Effector CD8-positive, alpha-beta T cell (primary cell): ENCODE data around the gene BBIP1.
"Not testable (repeated sequence)": the region's sequence is repeated elsewhere in the genome, so short reads cannot be mapped to it uniquely, and the experiment has no call there.

Experiments used
- DNase-seq: peaks from one replicate; lab custom pipeline; 2025; lab: John Stamatoyannopoulos, UW

Gene BBIP1

GRCh38 chr10:110885932-110886674, 32.9 kb downstream of the BBIP1 start:
- no peak for DNase-seq

GRCh38 chr10:110883924-110884323, 35.1 kb downstream of the BBIP1 start:
- DNase-seq = no peak

DNA sequence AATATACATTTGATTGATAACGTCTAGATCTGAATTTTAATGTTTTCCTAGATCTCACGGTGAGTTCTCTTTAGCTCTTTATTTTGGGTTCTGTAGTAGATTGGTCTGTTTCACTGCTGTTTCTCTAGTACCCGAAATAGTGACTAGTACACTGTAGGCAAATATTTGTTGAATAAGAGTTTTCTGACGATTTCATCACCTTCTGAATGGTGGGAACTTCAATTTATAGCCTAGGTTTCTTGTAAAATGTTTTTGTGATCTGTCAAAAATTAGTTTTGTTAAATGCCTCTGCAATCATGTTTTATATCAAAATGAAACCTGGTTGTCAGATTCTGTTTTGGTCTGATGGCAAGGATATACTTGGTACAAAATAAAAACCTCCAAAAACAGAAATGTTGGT, 37.1 kb downstream of the BBIP1 start:
- no peak for DNase-seq

- no peak for DNase-seq
These were observed 37.7 kb downstream of the BBIP1 start for GRCh38 chr10:110881247-110881646.

GRCh38 chr10:110880012-110880411, 39.0 kb downstream of the BBIP1 start:
- DNase-seq = no peak

DNA sequence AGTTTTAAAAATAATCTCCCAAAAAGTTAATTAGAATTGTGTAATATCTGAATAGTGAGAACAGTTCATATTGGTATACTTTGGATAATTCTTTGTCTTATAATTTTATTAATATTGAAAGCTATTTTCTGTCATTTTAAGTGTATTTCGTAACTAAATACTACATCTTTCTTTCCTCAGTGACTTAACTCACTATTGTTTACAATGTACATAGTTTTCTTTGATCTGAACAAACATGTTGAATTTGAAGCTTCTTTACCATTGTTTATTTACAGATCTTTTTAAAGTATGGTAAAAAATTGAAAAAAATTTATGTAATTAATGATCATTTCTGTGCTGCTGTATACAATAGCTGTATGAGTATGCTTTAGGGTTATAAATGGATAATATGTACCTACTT, 42.2 kb downstream of the BBIP1 start:
- DNase-seq = no peak

GRCh38 chr10:110876000-110876399, 43.0 kb downstream of the BBIP1 start:
- no peak for DNase-seq

DNA sequence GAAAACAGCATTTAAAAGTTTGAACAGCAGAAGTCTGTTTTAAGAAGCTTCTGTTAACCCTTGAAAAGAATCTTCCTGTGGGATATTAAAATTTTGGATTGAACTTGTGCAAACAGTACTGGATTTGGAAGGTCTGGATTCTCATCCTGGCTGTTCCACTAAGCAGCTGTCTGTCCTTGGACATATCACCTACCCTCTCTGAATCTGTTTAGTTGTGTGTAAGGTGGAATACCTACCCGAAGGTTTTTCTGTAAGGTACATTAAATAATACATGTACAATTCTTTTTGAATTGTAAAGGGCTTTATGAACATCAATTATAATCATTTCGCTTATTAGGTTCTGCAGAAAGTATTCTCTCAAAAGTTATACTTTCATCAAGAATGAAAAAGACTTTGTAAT, 45.0 kb downstream of the BBIP1 start:
- no peak for DNase-seq

GRCh38 chr10:110872984-110873923, 45.7 kb downstream of the BBIP1 start:
- no peak for DNase-seq

DNA sequence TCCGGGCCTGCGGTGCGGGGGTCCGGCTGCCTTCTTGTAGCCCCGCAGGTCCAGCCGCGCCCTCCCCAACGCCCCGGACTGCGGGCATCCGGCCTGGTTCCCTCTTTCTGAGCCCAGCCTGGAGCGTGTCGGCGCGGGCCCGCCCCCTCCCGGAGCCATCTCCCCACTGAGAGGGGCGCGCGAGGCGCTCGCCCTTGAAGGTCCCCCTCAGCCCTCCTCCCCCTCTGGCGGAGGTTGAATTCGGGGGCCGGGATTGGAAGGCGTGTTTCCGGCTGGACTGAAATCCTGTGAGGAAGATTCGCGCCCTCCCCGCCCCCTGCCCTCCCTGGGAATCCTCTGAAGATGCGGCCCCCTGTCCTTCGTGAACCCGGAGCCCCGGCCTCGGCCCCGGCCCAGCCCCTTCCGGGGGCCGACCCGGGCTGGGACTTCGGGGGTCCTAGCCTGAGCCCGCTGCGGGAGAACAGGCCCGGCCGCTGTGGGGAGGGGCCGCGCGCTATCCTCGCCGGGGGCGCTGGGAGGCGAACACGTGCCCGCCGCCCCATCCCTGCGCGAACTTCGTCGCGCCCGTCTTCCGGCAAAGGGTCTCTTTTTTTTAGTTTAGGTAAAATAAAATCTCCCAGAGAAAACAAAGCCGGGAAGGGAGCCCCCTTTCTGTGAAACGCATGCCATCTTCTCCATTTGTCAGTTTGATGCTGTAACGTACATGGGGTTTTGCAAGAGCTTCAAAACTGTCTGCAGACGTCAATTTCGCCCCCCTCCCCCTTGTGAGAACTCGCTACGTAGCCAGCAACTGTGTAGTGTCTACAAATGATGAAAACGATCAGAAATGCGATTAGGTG, 46.6 kb downstream of the BBIP1 start:
- peak; percentile 81 for DNase-seq

- DNase-seq = peak; percentile 94
These were observed 47.5 kb downstream of the BBIP1 start, which contains the start of gene PDCD4 for GRCh38 chr10:110871298-110872084. Gene PDCD4, plus strand, starts transcription at chr10:110871928. Its CDS starts 4,100 bp downstream, at chr10:110876028.

DNA sequence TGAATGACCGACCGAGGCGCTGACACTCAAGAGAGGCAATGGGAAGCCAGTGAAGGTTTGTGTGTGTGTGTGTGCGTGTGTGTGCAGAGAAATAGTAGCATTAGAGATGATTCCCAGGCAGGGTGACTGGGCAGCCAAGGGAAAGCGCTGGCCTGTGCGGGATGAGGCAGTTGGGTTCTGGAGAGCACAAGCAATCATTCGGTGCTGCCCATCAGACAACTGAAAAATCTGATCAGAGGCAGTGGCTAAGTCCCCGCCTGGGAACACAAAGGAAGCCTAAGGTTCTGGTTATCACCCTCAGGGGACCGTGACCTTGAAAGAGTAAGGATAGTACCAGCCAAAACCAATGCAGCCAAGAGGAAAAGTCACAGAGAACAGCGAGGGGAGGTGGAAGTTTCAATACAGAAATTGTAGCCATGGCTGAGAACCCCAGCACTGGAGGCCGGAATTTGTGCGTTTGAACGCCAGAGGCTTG, 48.1 kb downstream of the BBIP1 start:
- no peak for DNase-seq

DNA sequence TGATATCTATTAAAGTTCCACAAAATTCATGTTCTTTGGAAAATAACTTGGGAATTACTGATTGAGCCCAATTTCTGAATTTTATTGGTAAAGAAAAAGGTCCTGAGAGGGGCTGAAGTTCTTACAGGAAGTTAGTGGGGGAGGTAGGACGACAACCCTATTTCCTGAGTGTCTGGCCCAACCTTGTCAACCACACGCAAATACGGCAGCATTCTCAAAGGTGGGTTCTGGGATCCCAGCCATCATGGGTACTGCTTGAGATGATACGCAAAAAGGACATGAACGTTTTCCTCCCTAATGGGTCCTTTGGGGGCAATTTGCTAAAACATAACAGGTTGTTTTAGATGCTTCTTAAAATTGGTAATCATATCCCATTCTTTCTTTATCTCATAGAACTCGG, 50.0 kb downstream of the BBIP1 start:
- DNase-seq = peak; percentile 36

DNA sequence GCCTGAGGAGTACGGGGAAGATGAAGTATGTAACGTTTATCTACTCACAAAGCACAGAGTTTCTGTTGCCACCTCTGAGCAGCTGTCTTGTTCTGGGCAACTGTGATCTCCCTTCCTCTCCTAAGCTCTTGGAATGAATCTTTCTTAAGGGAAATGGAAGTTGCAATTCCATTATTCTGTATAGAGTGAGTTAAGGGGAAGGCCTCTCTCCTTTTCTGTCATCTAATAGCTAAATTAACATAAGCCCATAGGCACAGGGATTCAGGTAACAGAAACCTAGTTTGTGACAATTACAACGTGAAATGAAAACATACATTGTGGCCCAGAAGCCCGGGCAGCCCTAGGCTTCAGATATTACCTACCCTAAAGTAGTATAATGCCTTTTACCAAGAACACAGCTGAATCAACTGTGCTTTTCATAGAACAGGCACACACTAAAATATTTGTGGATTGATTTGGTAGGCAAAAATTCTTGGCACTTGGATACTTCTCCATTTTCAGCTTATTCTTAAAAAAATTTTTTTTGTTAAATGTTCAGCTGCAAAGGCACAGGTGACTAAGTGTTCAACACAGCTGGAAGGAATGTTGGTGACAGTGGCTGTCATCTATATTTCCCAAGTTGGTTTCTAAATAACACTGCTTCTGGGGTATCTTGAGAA, 51.0 kb downstream of the BBIP1 start:
- no peak for DNase-seq

DNA sequence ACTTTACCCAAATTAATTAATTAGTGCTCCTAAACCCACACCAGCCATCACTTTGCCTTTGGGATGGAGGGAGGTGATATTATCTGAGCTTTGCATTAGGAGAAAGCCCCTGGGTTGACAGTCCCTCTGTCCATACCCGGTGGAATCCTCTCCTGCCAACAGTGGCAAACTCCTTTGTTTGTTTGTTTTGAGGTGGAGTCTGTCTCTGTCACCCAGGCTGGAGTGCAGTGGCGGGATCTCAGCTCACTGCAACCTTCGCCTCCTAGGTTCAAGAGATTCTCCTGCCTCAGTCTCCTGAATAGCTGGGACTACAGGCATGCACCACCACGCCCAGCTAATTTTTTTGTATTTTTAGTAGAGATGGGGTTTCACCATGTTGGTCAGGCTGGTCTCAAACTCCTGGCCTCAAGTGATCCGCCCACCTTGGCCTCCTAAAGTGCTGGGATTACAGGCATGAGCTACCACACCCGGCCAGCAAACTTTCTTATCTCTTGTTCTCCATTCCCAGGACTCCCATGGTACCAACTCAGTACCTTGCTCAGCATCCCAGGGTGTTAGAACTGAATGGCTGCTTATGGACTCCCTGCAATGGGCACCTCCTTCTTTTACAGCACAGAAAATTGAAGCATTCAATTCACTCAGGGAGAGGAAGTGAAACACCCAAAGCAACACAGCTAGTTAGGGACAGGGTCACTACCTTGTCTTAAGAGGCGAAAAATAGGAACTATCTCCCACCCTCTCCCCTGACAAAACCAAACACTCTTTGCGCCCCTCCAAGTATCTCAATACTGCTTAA, 51.8 kb downstream of the BBIP1 start:
- DNase-seq = not testable (repeated sequence)

GRCh38 chr10:110865809-110866482, 53.0 kb downstream of the BBIP1 start:
- no peak for DNase-seq

GRCh38 chr10:110865186-110865808, 53.7 kb downstream of the BBIP1 start:
- no peak for DNase-seq

DNA sequence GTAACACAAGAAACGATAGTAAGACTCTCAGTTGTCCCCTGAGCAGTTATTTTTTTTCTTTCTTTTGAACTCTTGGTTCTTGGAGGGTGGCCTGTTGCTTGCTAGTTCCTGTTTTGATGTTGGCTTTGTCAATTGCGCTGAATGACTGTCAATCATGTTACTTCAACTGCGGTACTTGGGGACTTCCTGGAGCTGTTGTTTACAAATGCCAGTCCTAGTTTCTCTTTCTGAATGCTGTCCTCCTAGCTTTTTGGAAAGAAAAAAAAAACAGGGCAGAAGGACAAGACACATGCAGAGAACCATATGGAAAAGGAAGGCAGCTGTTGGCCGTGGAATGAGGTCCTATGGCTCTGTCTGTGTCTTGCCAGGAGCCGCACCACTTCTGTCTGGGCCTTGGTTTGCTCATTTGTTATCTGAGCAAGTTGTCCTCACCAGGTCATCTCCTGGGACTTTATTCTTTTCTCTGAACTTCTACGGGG, 54.3 kb downstream of the BBIP1 start:
- peak; percentile 31 for DNase-seq
